OCI-LY7 (cell line): Measurements from ENCODE around the gene KIAA1210. TPM values are rescaled to one million over a fixed set of nuclear protein-coding genes. Genes with fewer than 3 reads are reported as not detected.

ENCODE experiments used
- BruUV-seq: library from RNA; stranded (reverse); fragments of 400-500 nt; replicated peaks from 2 replicates; lab custom pipeline; 2021; lab: Mats Ljungman, UMichigan
- CTCF ChIA-PET: fragments of 300-600 bp; sonication (Branson Sonifier 250); formaldehyde crosslinking; loops from one replicate; lab custom pipeline; 2022; ENCODE audit warnings: antibody characterized with exemption; ENCODE audit not compliant: unreplicated experiment; lab: Charles Lee
- POLR2A ChIA-PET: fragments of 300-600 bp; sonication (Branson Sonifier 250); formaldehyde crosslinking; loops from one replicate; lab custom pipeline; 2022; ENCODE audit warnings: antibody characterized with exemption; lab: Charles Lee
- DNase-seq: peaks from one replicate; pipeline ENCODE4 v3.0.0-alpha.2; 2015; ENCODE audit warnings: low spot score
- H2AFZ ChIP-seq: fragments of 200-600 bp; sonication (generic), shearing (Covaris generic); 2 replicates; pipeline ENCODE4 v1.6.1; 2014; ENCODE audit warnings: mild to moderate bottlenecking, antibody characterized with exemption, low read length, moderate library complexity
- H3K27ac ChIP-seq: fragments of 200-600 bp; sonication (generic); 2 replicates; pipeline ENCODE4 v1.5.1; 2014; ENCODE audit warnings: mixed run types, low read depth, mild to moderate bottlenecking, moderate library complexity, low read length, inconsistent platforms; ENCODE audit not compliant: poor library complexity, severe bottlenecking
- H3K36me3 ChIP-seq: fragments of 200-600 bp; sonication (generic); 2 replicates; pipeline ENCODE4 v1.6.1; 2014; ENCODE audit warnings: mild to moderate bottlenecking, antibody characterized with exemption, low read length, moderate library complexity, mixed read lengths; ENCODE audit not compliant: insufficient read depth
- H3K4me1 ChIP-seq: fragments of 200-600 bp; sonication (generic); 2 replicates; pipeline ENCODE4 v1.5.1; 2014; ENCODE audit warnings: mild to moderate bottlenecking, low read length; ENCODE audit not compliant: insufficient read depth, poor library complexity, severe bottlenecking
- H3K4me2 ChIP-seq: fragments of 200-600 bp; sonication (generic); 2 replicates; pipeline ENCODE4 v1.6.1; 2014; ENCODE audit warnings: mild to moderate bottlenecking, low read length
- H3K4me3 ChIP-seq: fragments of 200-600 bp; sonication (generic); 2 replicates; pipeline ENCODE4 v1.5.1; 2014; ENCODE audit warnings: mild to moderate bottlenecking, low read depth, low read length; ENCODE audit not compliant: poor library complexity, severe bottlenecking
- H3K79me2 ChIP-seq: fragments of 200-600 bp; sonication (generic); 2 replicates; pipeline ENCODE4 v1.6.1; 2016; ENCODE audit warnings: low read depth, mild to moderate bottlenecking, low read length, moderate library complexity, mixed read lengths; ENCODE audit not compliant: insufficient read depth
- H3K9me2 ChIP-seq: fragments of 200-600 bp; sonication (generic); 2 replicates; pipeline ENCODE4 v1.6.1; 2016; ENCODE audit warnings: mild to moderate bottlenecking, low read length, mixed read lengths; ENCODE audit not compliant: insufficient read depth
- H3K9me3 ChIP-seq: fragments of 200-600 bp; sonication (generic); 2 replicates; pipeline ENCODE4 v1.6.1; 2014; ENCODE audit warnings: mild to moderate bottlenecking, mixed run types, low read length, mixed read lengths
- H4K20me1 ChIP-seq: fragments of 200-600 bp; sonication (generic); 2 replicates; pipeline ENCODE4 v1.6.1; 2014; ENCODE audit warnings: mild to moderate bottlenecking, antibody characterized with exemption, low read length, moderate library complexity, mixed read lengths; ENCODE audit not compliant: insufficient read depth
- CTCF ChIP-seq: fragments of 200-600 bp; sonication (generic); conservative IDR thresholded peaks from 2 replicates; pipeline ENCODE4 v1.5.1; 2014; ENCODE audit warnings: mild to moderate bottlenecking, antibody characterized with exemption, low read length, moderate library complexity, mixed read lengths
- EZH2phosphoT487 ChIP-seq: fragments of 200-600 bp; sonication (generic); IDR thresholded peaks from 2 replicates; pipeline ENCODE4 v1.6.1; 2018; ENCODE audit warnings: low read depth, borderline replicate concordance, mild to moderate bottlenecking, mixed run types, antibody characterized with exemption, low read length, moderate library complexity, mixed read lengths
- intact Hi-C: fragments of 100-400 bp; cut with micrococcal nuclease; formaldehyde crosslinking; loops from one replicate; pipeline ENCODE4 v1.10.0; 2022; ENCODE audit not compliant: unreplicated experiment
- total RNA-seq, 2 experiments: library from RNA; depleted of rRNA in 1 of 2; stranded (reverse); fragments of >200 nt in 1 of 2; shearing (Covaris generic) in 1 of 2; gene quantifications; 2 replicates each; pipeline ENCODE4 v1.2.3, GENCODE V29; 2014 to 2022

Gene KIAA1210
- total RNA-seq, 2 experiments from 2014 or later: not detected

- Histone ChIP-seq H3K9me3 (no peaks in the 10 kb centered on the region), H4K20me1 (no peaks in the 10 kb centered on the region), H3K36me3 (no peaks in the 10 kb centered on the region), H3K9me2 (no peaks in the 10 kb centered on the region), H3K4me2 (no peak overlapping the region), H2AFZ (no peak overlapping the region), H3K27ac (no peak overlapping the region), H3K79me2 (no peaks in the 10 kb centered on the region), H3K4me1 (no peaks in the 10 kb centered on the region), H3K4me3 (no peak overlapping the region)
- intact Hi-C loops: no loop called here
- POLR2A ChIA-PET: no interaction called here
- no TSS peak for BruUV-seq
- TF ChIP-seq EZH2phosphoT487: no peak
- TF ChIP-seq CTCF: no peak
- CTCF ChIA-PET: no interaction called here
- no peak for DNase-seq
Observed at GRCh38 chrX:119089619-119090018, 38.0 kb downstream of the KIAA1210 start.

- intact Hi-C loops: no loop called here
- TF ChIP-seq EZH2phosphoT487 (no peak), CTCF (no peak)
- Histone ChIP-seq H3K36me3 (no peaks in the 10 kb centered on the region), H3K4me1 (no peaks in the 10 kb centered on the region), H3K27ac (no peak overlapping the region), H4K20me1 (no peaks in the 10 kb centered on the region), H2AFZ (no peak overlapping the region), H3K4me2 (no peak overlapping the region), H3K9me3 (no peaks in the 10 kb centered on the region), H3K4me3 (no peak overlapping the region), H3K9me2 (no peaks in the 10 kb centered on the region), H3K79me2 (no peaks in the 10 kb centered on the region)
- no TSS peak for BruUV-seq
- CTCF ChIA-PET: no interaction called here
- POLR2A ChIA-PET: no interaction called here
- no peak for DNase-seq
Observed at GRCh38 chrX:119087121-119087520, 40.5 kb downstream of the KIAA1210 start.

- Histone ChIP-seq H3K9me3 (no peaks in the 10 kb centered on the region), H3K27ac (no peak overlapping the region), H3K4me2 (no peak overlapping the region), H3K4me1 (no peaks in the 10 kb centered on the region), H2AFZ (no peak overlapping the region), H3K9me2 (no peaks in the 10 kb centered on the region), H3K4me3 (no peak overlapping the region), H3K36me3 (no peaks in the 10 kb centered on the region), H3K79me2 (no peaks in the 10 kb centered on the region), H4K20me1 (no peaks in the 10 kb centered on the region)
- CTCF ChIA-PET: no interaction called here
- no peak for DNase-seq
- TF ChIP-seq EZH2phosphoT487 (no peak), CTCF (no peak)
- POLR2A ChIA-PET: no interaction called here
- BruUV-seq: no TSS peak
- intact Hi-C loops: no loop called here
Observed at GRCh38 chrX:119084766-119085165, 42.8 kb downstream of the KIAA1210 start.
